Measurements from ENCODE around the gene ENPP7.

Gene ENPP7

GRCh38 chr17:79730769-79731483 lies at the start of gene ENPP7:
Gene ENPP7, plus strand, starts transcription at chr17:79730943. Its CDS starts 197 bp downstream, at chr17:79731140.
- no peak within 1 kb of the TSS for H3K27ac ChIP-seq (ENCODE audit: low read length)
- no peak for DNase-seq
- TF ChIP-seq EZH2phosphoT487 (IDR thresholded peaks at IDR 0.05; ENCODE audit: low read length) (no peak), EZH2 (optimal IDR thresholded peaks at IDR 0.05; ENCODE audit: low read depth, low read length) (no peak)
- TF ChIP-seq, protein P1, sequence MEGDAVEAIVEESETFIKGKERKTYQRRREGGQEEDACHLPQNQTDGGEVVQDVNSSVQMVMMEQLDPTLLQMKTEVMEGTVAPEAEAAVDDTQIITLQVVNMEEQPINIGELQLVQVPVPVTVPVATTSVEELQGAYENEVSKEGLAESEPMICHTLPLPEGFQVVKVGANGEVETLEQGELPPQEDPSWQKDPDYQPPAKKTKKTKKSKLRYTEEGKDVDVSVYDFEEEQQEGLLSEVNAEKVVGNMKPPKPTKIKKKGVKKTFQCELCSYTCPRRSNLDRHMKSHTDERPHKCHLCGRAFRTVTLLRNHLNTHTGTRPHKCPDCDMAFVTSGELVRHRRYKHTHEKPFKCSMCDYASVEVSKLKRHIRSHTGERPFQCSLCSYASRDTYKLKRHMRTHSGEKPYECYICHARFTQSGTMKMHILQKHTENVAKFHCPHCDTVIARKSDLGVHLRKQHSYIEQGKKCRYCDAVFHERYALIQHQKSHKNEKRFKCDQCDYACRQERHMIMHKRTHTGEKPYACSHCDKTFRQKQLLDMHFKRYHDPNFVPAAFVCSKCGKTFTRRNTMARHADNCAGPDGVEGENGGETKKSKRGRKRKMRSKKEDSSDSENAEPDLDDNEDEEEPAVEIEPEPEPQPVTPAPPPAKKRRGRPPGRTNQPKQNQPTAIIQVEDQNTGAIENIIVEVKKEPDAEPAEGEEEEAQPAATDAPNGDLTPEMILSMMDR (IDR thresholded peaks at IDR 0.05; ENCODE audit: low read length): no peak
- H2AFZ ChIP-seq (ENCODE audit: low read length): no peak within 1 kb of the TSS
- H3K79me2 ChIP-seq (ENCODE audit: low read length): no peaks in the 10 kb centered on the region
- H3K9me3 ChIP-seq (replicated peaks; ENCODE audit: insufficient read depth, low read length): no peaks in the 10 kb centered on the region
- H3K4me3 ChIP-seq (ENCODE audit: low read length): no peak within 1 kb of the TSS
- no peak within 1 kb of the TSS for H3K9ac ChIP-seq (ENCODE audit: low read length)
- no peak within 1 kb of the TSS for H3K4me2 ChIP-seq (ENCODE audit: low read depth, low read length)
- peaks cover 36% of the 10 kb centered on the region for H3K27me3 ChIP-seq (replicated peaks; ENCODE audit: insufficient read depth, low read length)
- H3K4me1 ChIP-seq (ENCODE audit: low read length): peaks cover 10% of the 10 kb centered on the region
- H3K36me3 ChIP-seq (replicated peaks; ENCODE audit: insufficient read depth, low read length): no peaks in the 10 kb centered on the region
- no peaks in the 10 kb centered on the region for H3F3A ChIP-seq (ENCODE audit: insufficient read depth, low read length)
- H3K9me2 ChIP-seq (replicated peaks; ENCODE audit: insufficient read depth, low read length): no peaks in the 10 kb centered on the region
- no peaks in the 10 kb centered on the region for H4K20me1 ChIP-seq (ENCODE audit: insufficient read depth, low read length)

GRCh38 chr17:79681101-79681621 lies 49.6 kb upstream of the ENPP7 start:
- H2AFZ ChIP-seq (ENCODE audit: low read length): no peak overlapping the region

GRCh38 chr17:79681628-79682261 lies 49.0 kb upstream of the ENPP7 start:
- H2AFZ ChIP-seq (ENCODE audit: low read length): no peak overlapping the region
- H3K9me2 ChIP-seq (replicated peaks; ENCODE audit: insufficient read depth, low read length): no peaks in the 10 kb centered on the region
- H3K9me3 ChIP-seq (replicated peaks; ENCODE audit: insufficient read depth, low read length): no peaks in the 10 kb centered on the region
- no peak overlapping the region for H3K9ac ChIP-seq (ENCODE audit: low read length)
- H3K4me2 ChIP-seq (ENCODE audit: low read depth, low read length): no peak overlapping the region
- peaks cover 97% of the 10 kb centered on the region for H3K27me3 ChIP-seq (replicated peaks; ENCODE audit: insufficient read depth, low read length)
- no peaks in the 10 kb centered on the region for H4K20me1 ChIP-seq (ENCODE audit: insufficient read depth, low read length)
- no peak overlapping the region for H3K4me3 ChIP-seq (ENCODE audit: low read length)
- TF ChIP-seq EZH2phosphoT487 (IDR thresholded peaks at IDR 0.05; ENCODE audit: low read length) (no peak), EZH2 (optimal IDR thresholded peaks at IDR 0.05; ENCODE audit: low read depth, low read length) (no peak)
- TF ChIP-seq, protein P1 (IDR thresholded peaks at IDR 0.05; ENCODE audit: low read length): no peak
- H3K27ac ChIP-seq (ENCODE audit: low read length): no peak overlapping the region
- H3K79me2 ChIP-seq (ENCODE audit: low read length): no peaks in the 10 kb centered on the region
- no peak for DNase-seq
- 0 out of 2 replicates have a peak, but pooled peaks cover 2% of the 10 kb centered on the region for H3K4me1 ChIP-seq (ENCODE audit: low read length)
- H3K36me3 ChIP-seq (replicated peaks; ENCODE audit: insufficient read depth, low read length): no peaks in the 10 kb centered on the region
- H3F3A ChIP-seq (ENCODE audit: insufficient read depth, low read length): no peaks in the 10 kb centered on the region

More at GRCh38 chr17:79681101-79681621, 49.6 kb upstream of the ENPP7 start:
- Histone ChIP-seq H3K9me2 (replicated peaks; ENCODE audit: insufficient read depth, low read length) (no peaks in the 10 kb centered on the region), H3K4me2 (ENCODE audit: low read depth, low read length) (no peak overlapping the region), H3K4me1 (ENCODE audit: low read length) (peaks cover 7% of the 10 kb centered on the region), H3K27ac (ENCODE audit: low read length) (no peak overlapping the region), H3K9me3 (replicated peaks; ENCODE audit: insufficient read depth, low read length) (no peaks in the 10 kb centered on the region), H3K9ac (ENCODE audit: low read length) (no peak overlapping the region), H3F3A (ENCODE audit: insufficient read depth, low read length) (no peaks in the 10 kb centered on the region), H3K36me3 (replicated peaks; ENCODE audit: insufficient read depth, low read length) (no peaks in the 10 kb centered on the region), H3K4me3 (ENCODE audit: low read length) (no peak overlapping the region), H3K27me3 (replicated peaks; ENCODE audit: insufficient read depth, low read length) (peaks cover 97% of the 10 kb centered on the region), H4K20me1 (ENCODE audit: insufficient read depth, low read length) (no peaks in the 10 kb centered on the region), H3K79me2 (ENCODE audit: low read length) (no peaks in the 10 kb centered on the region)
- no peak for TF ChIP-seq EZH2phosphoT487 (IDR thresholded peaks at IDR 0.05; ENCODE audit: low read length)
- TF ChIP-seq, protein P1 (IDR thresholded peaks at IDR 0.05; ENCODE audit: low read length): no peak
- no peak for TF ChIP-seq EZH2 (optimal IDR thresholded peaks at IDR 0.05; ENCODE audit: low read depth, low read length)
- DNase-seq: no peak
